Uterus (tissue), 2 donors: ENCODE data around the gene ZDHHC21.
A peak's percentile ranks its signal among the peaks of the same experiment; 100 is the strongest.

ENCODE experiments used
- CTCF ChIP-seq, 4 experiments: fragments of 200-600 bp in 2 of 4; fragments of 450-650 bp in 2 of 4; sonication (generic) in 2 of 4; IDR thresholded peaks; one replicate each; pipeline ENCODE4 v1.5.1; 2016 to 2019; ENCODE audit warnings: antibody characterized with exemption in 4 of 4, mild to moderate bottlenecking in 2 of 4, moderate library complexity in 1 of 4
- POLR2A ChIP-seq, 2 donors: fragments of 450-650 bp; IDR thresholded peaks; one replicate each; pipeline ENCODE4 v1.6.1; 2016; ENCODE audit warnings: antibody characterized with exemption in 2 of 2, mild to moderate bottlenecking in 1 of 2, moderate library complexity in 1 of 2

GRCh38 chr9:14661421-14662059, 31.7 kb downstream of the ZDHHC21 start:
- peak in 2 of 4 experiments; percentile 25 to 27 for TF ChIP-seq CTCF (IDR thresholded peaks at IDR 0.05)
- TF ChIP-seq POLR2A (IDR thresholded peaks at IDR 0.05) = no peak
